HG03064 (cell line): Measurements from ENCODE around the gene P2RX4.
A peak's percentile ranks its signal among the peaks of the same experiment; 100 is the strongest.
"Not testable (repeated sequence)": the region's sequence is repeated elsewhere in the genome, so short reads cannot be mapped to it uniquely, and the experiment has no call there.

Source experiments
- ATAC-seq: cut with Tn5 transposase; IDR thresholded peaks from one replicate; pipeline ENCODE4 v1.9.1; 2021; ENCODE audit warnings: low read depth; ENCODE audit not compliant: unreplicated experiment

P2RX4 gene, protein sequence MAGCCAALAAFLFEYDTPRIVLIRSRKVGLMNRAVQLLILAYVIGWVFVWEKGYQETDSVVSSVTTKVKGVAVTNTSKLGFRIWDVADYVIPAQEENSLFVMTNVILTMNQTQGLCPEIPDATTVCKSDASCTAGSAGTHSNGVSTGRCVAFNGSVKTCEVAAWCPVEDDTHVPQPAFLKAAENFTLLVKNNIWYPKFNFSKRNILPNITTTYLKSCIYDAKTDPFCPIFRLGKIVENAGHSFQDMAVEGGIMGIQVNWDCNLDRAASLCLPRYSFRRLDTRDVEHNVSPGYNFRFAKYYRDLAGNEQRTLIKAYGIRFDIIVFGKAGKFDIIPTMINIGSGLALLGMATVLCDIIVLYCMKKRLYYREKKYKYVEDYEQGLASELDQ

DNA sequence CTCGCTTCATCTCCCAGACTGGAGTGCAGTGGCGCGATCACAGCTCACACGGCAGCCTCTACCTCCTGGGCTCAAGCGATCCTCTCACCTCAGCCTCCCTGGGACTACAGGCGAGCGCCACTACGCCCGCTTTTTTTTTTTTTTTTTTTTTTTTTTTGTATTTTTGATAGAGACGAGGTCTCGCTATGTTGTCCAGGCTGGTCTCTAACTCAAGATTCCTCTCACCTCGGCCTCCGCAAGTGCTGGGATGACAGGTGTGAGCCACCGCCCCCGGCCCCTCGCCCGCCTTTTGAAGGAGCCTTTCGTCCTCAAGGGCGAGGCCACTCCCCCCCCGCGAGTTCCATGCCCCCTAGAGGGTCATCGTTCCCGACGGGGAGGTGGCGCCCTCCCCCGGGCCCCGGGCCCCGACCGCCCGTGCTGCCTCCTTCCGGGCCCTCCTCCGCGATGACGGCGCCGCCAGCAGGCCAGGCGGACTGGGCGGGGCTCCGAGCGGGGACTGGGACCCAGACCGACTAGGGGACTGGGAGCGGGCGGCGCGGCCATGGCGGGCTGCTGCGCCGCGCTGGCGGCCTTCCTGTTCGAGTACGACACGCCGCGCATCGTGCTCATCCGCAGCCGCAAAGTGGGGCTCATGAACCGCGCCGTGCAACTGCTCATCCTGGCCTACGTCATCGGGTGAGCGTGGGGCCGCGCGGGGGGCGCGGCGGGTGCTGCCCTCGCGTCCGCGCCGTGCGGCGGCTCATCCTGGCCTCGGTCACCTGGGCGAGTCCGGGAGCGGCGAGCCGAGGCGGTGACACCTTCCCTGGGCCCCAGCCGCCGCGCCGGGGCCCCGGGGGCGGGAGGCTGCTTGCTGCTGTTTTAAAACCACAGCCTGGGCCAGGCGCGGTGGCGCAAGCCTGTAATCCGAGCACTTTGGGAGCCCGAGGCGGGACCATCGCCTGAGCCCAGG lies at the start of gene P2RX4:
Gene P2RX4, plus strand, starts transcription at position 506 of the 949 bp plus-strand sequence. Its CDS starts 36 bp downstream, at position 542.
- peak; percentile 92 for ATAC-seq

DNA sequence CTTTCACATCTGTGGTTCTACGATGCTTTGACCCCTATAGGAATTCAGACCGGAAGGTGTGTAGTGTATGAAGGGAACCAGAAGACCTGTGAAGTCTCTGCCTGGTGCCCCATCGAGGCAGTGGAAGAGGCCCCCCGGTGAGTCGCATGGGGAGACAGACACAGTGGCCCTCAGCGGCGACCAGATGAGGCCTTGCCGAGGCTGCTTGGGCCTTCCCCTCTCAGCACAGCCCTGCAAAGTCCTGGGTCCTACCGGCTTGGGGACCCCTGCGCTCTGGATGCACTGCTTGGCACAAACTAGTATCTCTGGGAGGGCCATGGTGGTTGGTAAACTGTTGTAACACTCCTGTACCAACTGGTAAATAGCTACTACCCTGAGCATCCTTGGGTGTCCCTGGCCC lies 47.5 kb upstream of the P2RX4 start:
- ATAC-seq, result no peak

DNA sequence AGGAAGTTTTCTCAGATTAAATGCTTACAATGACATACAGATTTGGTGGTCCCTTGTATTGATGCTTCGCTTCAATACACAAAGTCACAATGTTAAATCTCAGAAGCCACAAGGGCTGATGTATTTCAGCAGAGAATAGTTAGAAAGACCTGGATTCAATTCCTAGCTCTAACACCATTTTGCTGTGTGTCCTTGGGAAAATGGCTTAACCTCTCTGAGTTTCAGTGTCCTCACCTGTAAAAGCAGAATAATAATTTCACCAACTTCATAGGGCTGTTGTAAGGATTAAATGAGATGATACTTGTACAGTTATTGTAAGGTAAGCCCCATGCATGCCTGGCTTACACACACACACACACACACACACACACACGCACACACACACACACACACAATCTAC lies 46.9 kb upstream of the P2RX4 start:
- ATAC-seq, result no peak

DNA sequence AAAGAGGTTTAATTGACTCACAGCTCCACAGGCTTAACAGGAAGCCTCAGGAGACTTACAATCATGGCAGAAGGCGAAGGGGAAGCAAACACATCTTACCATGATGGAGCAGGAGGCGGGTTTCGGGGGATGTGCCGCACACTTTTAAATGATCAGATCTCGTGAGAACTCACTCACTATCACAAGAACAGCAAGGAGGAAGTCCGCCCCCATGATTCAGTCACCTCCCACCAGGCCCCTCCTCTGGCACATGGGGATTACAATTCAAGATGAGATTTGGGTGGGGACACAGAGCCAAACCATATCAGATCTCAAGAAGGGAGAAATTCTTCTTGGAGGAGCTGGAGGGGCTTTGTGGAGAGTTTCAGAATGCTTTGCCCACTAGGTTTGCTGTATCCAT lies 45.1 kb upstream of the P2RX4 start:
- ATAC-seq, result not testable (repeated sequence)

DNA sequence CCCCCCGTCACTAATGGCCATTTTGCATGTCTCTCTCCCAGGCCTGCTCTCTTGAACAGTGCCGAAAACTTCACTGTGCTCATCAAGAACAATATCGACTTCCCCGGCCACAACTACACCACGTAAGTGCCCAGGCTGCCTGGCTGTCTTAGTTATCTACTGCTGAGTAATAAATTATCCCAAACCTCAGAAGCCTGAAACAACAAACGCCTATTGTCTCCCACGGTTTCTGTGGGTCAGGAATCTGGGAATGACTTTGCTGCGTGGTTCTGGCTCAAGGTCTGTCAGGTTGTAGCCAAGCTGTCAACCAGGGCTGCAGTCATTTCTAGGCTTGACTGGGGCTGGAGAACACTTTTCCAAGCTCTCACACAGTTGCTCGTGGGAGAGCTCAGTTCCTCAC lies 44.6 kb upstream of the P2RX4 start:
- ATAC-seq, result no peak

DNA sequence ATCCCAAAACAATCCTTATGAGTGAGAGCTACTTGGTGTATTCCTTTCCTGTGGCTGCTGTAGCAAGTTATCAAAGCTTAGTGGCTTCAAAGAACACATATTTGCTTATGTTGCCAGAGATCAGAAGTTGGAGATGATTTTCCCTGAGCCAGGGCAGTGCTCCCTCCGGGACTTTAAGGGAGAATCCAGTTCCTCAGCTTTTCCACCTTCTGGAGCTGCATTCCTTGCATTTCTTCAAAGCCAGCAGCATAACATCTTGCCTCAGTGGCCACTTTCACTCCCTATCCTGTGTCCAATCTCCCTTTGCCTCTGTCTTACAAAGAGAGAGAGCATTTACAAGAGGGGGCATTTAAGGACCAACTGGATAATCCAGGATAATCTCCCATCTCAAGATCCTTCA lies 43.6 kb upstream of the P2RX4 start:
- no peak for ATAC-seq

DNA sequence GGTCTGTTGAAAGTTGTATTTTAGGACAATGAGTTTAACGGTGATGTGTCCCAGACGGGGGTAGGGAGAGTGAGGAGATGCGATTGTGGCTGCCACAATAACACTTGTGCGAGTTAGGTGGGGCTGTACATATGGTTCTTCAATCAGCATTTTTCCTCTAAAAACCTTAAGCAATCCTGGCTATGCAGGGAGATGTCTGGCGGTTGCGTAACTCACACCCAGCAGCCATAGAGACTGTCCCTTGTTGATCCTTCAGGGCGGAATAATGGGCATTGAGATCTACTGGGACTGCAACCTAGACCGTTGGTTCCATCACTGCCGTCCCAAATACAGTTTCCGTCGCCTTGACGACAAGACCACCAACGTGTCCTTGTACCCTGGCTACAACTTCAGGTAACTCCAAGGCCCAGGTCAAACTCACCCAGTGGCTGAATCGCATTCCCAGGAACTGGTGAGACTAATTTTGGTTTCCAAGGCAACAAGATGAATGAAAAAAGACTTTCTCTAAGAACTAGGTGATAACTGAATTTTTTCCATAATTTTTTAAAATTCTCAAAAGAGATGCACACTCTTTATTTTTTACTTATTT lies 42.6 kb upstream of the P2RX4 start:
- no peak for ATAC-seq

DNA sequence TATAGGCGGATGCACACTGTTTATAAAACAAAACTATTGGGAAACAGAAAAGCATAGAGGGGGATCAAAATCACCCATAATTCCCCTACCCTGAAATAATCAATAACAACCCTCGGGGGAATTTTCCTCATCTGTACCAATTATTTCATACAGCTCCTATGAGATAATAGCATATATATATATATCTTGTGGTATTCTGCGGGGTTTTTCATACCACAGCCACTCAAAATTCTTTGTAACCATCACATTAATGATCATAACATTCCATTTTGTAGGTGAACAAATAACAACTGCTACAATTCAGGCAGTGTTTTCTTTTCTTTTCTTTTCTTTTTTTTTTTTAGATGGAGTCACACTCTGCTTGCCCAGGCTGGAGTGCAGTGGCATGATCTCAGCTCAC lies 42.0 kb upstream of the P2RX4 start:
- no peak for ATAC-seq

DNA sequence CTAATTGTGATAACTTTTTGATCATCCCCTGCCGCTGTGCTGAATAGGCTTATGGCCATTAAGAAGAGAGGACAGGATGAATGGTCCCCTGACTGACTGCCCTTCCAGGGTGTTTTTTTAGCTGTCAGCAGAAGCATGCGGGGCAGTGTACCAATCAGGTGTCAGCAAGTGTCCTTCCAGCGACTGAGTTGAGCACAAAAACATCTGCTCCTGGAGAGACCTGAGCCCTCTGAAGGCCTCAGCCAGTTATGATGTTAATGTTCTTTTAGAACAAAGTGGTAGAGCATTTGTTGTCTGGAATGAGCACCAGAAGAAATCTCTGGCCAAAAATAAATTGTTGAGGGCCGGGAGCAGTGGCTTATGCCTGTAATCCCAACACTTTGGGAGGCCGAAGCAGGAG lies 39.8 kb upstream of the P2RX4 start:
- ATAC-seq, result no peak

DNA sequence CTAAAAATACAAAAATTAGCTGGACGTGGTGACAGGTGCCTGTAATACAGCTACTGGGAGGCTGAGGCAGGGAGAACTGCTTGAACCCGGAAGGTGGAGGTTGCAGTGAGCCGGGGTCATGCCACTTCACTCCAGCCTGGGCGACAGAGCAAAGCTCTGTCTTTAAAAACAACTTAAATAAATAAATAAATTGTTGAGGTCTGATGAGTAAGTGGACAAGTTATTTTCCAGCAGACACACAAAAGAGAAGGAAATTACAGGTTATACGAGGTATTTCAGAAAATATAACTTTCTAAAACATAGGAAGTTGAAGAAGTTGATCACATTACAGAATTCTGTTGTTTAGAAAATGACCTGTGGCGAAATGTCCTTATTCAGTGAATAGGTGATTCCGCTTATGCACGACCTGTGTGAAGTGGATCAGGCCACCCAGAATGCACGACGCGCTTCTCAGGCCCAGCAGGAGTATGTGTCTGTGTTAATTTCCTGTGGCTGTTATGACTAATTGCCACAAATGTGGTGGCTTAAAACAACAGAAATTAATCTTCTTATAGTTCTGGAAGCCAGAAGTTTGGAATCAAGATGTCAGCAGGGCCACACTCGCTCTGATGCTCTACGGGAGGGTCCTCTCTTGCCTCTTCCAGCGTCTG lies 39.2 kb upstream of the P2RX4 start:
- ATAC-seq, result no peak

DNA sequence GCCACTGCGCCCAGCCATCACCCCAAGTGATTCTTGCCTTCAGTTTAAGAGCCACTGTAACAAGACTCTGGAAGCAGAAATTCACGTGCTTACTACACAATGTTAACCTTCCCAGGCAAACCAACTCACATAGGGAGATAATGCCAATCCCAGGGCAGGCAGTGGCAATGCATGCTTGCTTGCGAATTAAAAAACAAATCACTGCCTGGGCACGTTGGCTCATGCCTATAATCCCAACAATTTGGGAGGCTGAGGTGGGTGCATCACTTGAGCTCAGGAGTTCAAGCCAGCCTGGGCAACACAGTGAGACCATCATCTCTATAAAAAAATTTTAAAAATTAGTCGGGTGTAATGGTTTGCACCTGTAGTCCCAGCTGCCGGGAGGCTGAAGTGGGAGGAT lies 37.8 kb upstream of the P2RX4 start:
- ATAC-seq, result no peak

DNA sequence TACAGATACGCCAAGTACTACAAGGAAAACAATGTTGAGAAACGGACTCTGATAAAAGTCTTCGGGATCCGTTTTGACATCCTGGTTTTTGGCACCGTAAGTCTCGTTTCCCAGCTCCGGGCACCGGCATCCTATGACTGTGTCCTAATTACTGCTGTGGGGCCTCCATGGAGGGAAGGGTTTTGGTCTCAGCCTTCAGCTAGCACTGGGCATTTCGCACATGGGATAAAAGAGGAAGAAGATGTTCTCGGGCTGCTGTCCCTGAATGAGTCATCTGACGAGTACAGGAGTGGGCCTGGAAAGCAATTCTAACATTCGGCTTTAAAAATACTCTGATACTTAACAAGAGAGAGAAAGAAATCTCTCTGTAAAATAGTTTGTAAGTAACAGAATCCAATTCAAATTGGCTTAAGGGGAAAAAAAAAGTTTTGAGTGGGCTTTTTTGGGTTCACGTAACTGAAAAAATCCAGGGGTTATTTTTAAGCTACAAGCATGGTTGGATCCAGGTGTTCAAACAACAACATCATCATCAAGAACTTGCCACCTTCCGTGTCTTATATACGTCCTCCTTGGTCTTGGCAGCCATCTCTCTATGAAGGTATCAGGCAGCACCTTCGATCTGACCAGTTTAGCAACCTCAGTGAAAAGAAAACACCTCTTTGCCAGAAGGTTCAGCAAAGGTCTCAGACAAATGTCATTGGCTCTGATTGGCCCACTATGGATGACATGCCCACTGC lies 34.4 kb upstream of the P2RX4 start:
- no peak for ATAC-seq

DNA sequence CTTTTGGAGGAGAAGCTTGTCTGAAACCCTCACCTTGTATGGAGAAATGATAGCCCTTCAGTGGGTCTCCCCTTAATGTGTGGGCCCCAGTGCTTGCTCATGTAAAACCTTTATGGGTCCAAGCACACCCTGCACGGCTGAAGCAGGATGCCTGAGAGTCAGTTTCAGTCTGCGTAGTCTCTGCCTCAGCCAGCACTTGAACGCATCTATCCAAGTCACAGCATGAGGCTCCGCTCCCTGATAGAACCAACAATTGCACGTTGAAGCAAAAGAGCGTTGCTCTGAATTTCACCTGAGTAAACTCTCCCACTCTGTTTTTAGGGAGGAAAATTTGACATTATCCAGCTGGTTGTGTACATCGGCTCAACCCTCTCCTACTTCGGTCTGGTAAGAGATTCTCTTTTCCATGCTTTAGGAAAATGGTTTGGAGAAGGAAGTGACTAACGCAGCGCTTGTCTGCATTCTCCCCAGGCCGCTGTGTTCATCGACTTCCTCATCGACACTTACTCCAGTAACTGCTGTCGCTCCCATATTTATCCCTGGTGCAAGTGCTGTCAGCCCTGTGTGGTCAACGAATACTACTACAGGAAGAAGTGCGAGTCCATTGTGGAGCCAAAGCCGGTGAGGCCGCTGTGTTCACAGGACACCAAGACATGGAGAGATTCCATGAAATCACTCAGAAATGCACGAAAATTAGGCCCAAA lies 33.0 kb upstream of the P2RX4 start:
- ATAC-seq, result no peak

DNA sequence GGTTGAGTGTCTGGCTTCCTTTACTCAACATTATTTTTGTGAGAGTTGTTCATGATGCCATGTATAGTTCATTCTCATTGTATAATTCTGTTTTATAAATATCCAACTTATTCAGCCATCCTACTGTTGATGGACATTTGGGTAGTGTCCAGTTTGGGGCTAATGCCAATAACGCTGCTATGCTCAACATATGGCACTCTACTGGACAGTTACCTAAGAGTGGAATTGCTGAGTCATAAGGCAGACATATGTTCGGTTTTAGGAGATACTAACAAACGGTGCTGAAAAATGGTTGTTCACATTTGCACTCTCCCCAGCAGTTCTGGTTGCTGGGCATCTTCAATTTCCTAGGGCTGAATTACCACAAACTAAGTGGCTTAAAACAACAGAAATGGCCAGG lies 28.7 kb upstream of the P2RX4 start:
- ATAC-seq, result no peak

DNA sequence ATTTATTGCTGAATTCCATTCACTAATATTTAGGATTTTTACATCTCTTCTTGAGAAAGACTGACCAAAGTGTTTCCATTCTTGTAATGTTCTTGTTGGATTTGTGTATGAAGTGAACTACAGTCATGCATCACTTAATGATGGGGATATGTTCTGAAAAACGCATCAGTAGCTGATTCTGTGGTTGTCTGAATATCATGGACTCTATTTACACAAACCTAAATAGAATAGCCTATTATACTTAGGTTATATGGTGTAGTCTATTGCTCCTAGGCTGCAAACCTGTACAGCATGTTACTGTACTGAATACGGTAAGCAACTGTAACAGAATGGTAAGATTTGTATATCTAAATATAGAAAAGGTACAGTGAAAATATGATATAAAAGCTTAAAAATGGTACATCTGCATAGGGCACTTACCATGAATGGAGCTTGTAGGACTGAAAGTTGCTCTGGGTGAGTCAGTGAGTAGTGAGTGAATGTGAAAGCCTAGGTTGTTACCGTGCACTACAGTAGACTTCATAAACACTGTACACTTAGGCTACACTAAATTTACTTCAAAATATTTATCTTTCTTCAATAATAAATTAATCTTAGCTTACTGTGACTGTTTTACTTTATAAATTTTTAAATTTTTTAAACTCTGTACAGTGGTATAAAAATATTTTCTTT lies 27.6 kb upstream of the P2RX4 start:
- ATAC-seq, result no peak

DNA sequence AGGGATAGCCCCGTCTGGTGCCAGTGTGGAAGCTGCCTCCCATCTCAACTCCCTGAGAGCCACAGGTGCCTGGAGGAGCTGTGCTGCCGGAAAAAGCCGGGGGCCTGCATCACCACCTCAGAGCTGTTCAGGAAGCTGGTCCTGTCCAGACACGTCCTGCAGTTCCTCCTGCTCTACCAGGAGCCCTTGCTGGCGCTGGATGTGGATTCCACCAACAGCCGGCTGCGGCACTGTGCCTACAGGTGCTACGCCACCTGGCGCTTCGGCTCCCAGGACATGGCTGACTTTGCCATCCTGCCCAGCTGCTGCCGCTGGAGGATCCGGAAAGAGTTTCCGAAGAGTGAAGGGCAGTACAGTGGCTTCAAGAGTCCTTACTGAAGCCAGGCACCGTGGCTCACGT lies 25.5 kb upstream of the P2RX4 start:
- no peak for ATAC-seq

DNA sequence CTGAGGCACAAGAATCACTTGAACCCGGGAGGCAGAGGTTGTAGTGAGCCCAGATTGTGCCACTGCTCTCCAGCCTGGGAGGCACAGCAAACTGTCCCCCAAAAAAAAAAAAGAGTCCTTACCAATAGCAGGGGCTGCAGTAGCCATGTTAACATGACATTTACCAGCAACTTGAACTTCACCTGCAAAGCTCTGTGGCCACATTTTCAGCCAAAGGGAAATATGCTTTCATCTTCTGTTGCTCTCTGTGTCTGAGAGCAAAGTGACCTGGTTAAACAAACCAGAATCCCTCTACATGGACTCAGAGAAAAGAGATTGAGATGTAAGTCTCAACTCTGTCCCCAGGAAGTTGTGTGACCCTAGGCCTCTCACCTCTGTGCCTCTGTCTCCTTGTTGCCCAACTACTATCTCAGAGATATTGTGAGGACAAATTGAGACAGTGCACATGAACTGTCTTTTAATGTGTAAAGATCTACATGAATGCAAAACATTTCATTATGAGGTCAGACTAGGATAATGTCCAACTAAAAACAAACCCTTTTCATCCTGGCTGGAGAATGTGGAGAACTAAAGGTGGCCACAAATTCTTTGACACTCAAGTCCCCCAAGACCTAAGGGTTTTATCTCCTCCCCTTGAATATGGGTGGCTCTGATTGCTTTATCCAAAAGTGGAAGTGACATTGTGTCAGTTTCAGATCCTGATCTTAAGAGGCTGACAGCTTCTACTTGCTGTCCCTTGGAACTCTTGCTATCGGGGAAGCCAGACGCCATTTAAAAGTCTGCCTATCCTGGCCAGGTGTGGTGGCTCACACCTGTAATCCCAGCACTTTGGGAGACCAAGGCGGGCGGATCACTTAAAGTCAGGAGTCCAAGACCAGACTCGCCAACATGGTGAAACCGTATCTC lies 24.7 kb upstream of the P2RX4 start:
- ATAC-seq, result no peak

DNA sequence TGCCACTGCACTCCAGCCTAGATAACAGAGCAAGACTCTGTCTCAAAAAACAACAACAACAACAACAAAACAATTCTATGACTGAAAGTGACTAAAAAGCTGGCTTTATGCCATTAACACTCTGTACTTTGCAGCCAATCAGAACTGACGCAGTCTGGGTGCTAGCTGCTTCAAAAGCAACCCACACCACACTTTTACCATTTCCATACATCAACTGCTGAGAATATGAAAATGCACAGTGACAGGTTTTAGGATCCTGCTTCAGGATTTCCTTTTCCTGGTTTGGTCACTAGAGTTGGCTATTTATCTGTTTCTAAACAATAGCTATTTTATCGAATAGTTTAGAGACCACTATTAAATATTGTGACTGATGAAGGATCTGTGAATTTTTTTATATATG lies 23.1 kb upstream of the P2RX4 start:
- no peak for ATAC-seq
